Esophagus muscularis mucosa (tissue), 4 donors: ENCODE results near the gene PGBD5.

ENCODE experiments used
- CTCF ChIP-seq, 3 experiments: fragments of 200-600 bp in 2 of 3; fragments of 450-650 bp in 1 of 3; sonication (generic) in 2 of 3; IDR thresholded peaks; one replicate each; pipeline ENCODE4 v1.5.1; 2017 to 2019; ENCODE audit warnings: antibody characterized with exemption in 3 of 3, mild to moderate bottlenecking in 2 of 3, moderate library complexity in 1 of 3
- EP300 ChIP-seq: sonication (generic); formaldehyde crosslinking; IDR thresholded peaks from one replicate; pipeline ENCODE4 v1.6.1; 2017; ENCODE audit warnings: antibody characterized with exemption
- POLR2A ChIP-seq: fragments of 450-650 bp; IDR thresholded peaks from one replicate; pipeline ENCODE4 v1.6.1; 2017; ENCODE audit warnings: antibody characterized with exemption, moderate library complexity, mild to moderate bottlenecking, low read depth
- POLR2AphosphoS5 ChIP-seq, 2 donors: sonication (generic); formaldehyde crosslinking; IDR thresholded peaks; one replicate each; pipeline ENCODE4 v1.6.1; 2017; ENCODE audit warnings: antibody characterized with exemption in 2 of 2

GRCh38 chr1:230281556-230281955, 144.6 kb downstream of the PGBD5 start:
- TF ChIP-seq CTCF (IDR thresholded peaks at IDR 0.05): no peak
- TF ChIP-seq EP300: no peak
- TF ChIP-seq POLR2A: no peak
- no peak for TF ChIP-seq POLR2AphosphoS5 (IDR thresholded peaks at IDR 0.05)
